Smooth muscle cell (in vitro differentiated cells): Measurements from ENCODE around the gene KDM7A. TPM values are rescaled to one million over a fixed set of nuclear protein-coding genes. Genes with fewer than 3 reads are reported as not detected.

Experiments
- DNase-seq: peaks from one replicate; lab custom pipeline; 2025; ENCODE audit not compliant: unreplicated experiment; lab: John Stamatoyannopoulos, UW
- H2AFZ ChIP-seq: fragments of 200-600 bp; sonication (generic); 2 replicates; pipeline ENCODE4 v1.6.0; 2016; ENCODE audit warnings: antibody characterized with exemption, low read depth, mild to moderate bottlenecking
- H3F3A ChIP-seq: fragments of 200-600 bp; sonication (generic); 2 replicates; pipeline ENCODE4 v1.6.0; 2017; ENCODE audit warnings: antibody characterized with exemption, low read depth
- H3K27ac ChIP-seq: fragments of 200-600 bp; sonication (generic); 2 replicates; pipeline ENCODE4 v1.5.1; 2016; ENCODE audit warnings: low read depth, mild to moderate bottlenecking
- H3K27me3 ChIP-seq: fragments of 200-600 bp; sonication (generic); 2 replicates; pipeline ENCODE4 v1.6.1; 2016; ENCODE audit warnings: low read depth, mild to moderate bottlenecking
- H3K36me3 ChIP-seq: fragments of 200-600 bp; sonication (generic); 2 replicates; pipeline ENCODE4 v1.5.1; 2016; ENCODE audit warnings: low read depth
- H3K4me1 ChIP-seq: fragments of 200-600 bp; sonication (generic); 2 replicates; pipeline ENCODE4 v1.5.1; 2016; ENCODE audit warnings: low read depth
- H3K4me2 ChIP-seq: fragments of 200-600 bp; sonication (generic); 2 replicates; pipeline ENCODE4 v1.6.0; 2016; ENCODE audit warnings: mild to moderate bottlenecking
- H3K4me3 ChIP-seq: fragments of 200-600 bp; sonication (generic); 2 replicates; pipeline ENCODE4 v1.5.1; 2016; ENCODE audit warnings: mild to moderate bottlenecking
- H3K79me2 ChIP-seq: fragments of 200-600 bp; sonication (generic); 2 replicates; pipeline ENCODE4 v1.6.0; 2016; ENCODE audit warnings: low read depth, mild to moderate bottlenecking
- H3K9ac ChIP-seq: fragments of 200-600 bp; sonication (generic); 2 replicates; pipeline ENCODE4 v1.6.0; 2016; ENCODE audit warnings: low read depth
- H3K9me3 ChIP-seq: fragments of 200-600 bp; sonication (generic); replicated peaks from 2 replicates; pipeline ENCODE4 v1.5.1; 2016; ENCODE audit warnings: low read depth
- H4K20me1 ChIP-seq: fragments of 200-600 bp; sonication (generic); 2 replicates; pipeline ENCODE4 v1.6.0; 2016; ENCODE audit warnings: low read depth
- WGBS: methylation state at CpG from one replicate; pipeline ENCODE4 v1.1.7; 2016; ENCODE audit warnings: low lambda C conversion rate; 5-methylcytosine and 5-hydroxymethylcytosine counted together
- polyA plus RNA-seq: library from polyadenylated mRNA; unstranded; fragments of >200 nt; fragmentation: Nextera tagmentation; extraction: Ambion mirVana; gene quantifications from 2 replicates; pipeline ENCODE4 v1.2.1, GENCODE V29; 2016
- total RNA-seq: library from RNA; depleted of rRNA; stranded (reverse); fragments of >200 nt; gene quantifications from 2 replicates; pipeline ENCODE4 v1.2.3, GENCODE V29; 2014
- TF ChIP-seq, protein P1 (sequence below): fragments of 200-600 bp; sonication (generic); IDR thresholded peaks from 2 replicates; pipeline ENCODE4 v1.5.1; 2017; ENCODE audit warnings: borderline replicate concordance, mild to moderate bottlenecking, antibody characterized with exemption; ENCODE audit not compliant: insufficient read depth, poor library complexity, severe bottlenecking

KDM7A gene
- total and polyA plus RNA-seq, 2 experiments from 2014 or later: 0.88 to 17.3 TPM

- Histone ChIP-seq H3K27ac (no peak overlapping the region), H3K4me3 (no peak overlapping the region), H2AFZ (no peak overlapping the region), H3K4me2 (no peak overlapping the region), H3K9me3 (no peaks in the 10 kb centered on the region), H3K9ac (no peak overlapping the region), H4K20me1 (no peaks in the 10 kb centered on the region), H3F3A (no peaks in the 10 kb centered on the region), H3K36me3 (no peaks in the 10 kb centered on the region), H3K79me2 (no peaks in the 10 kb centered on the region), H3K27me3 (peaks cover 5% of the 10 kb centered on the region), H3K4me1 (no peaks in the 10 kb centered on the region)
- TF ChIP-seq, protein P1, sequence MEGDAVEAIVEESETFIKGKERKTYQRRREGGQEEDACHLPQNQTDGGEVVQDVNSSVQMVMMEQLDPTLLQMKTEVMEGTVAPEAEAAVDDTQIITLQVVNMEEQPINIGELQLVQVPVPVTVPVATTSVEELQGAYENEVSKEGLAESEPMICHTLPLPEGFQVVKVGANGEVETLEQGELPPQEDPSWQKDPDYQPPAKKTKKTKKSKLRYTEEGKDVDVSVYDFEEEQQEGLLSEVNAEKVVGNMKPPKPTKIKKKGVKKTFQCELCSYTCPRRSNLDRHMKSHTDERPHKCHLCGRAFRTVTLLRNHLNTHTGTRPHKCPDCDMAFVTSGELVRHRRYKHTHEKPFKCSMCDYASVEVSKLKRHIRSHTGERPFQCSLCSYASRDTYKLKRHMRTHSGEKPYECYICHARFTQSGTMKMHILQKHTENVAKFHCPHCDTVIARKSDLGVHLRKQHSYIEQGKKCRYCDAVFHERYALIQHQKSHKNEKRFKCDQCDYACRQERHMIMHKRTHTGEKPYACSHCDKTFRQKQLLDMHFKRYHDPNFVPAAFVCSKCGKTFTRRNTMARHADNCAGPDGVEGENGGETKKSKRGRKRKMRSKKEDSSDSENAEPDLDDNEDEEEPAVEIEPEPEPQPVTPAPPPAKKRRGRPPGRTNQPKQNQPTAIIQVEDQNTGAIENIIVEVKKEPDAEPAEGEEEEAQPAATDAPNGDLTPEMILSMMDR: no peak
- WGBS: 87% methylated on average over 6 of the region's 6 CpGs
- no peak for DNase-seq
These were observed 24.6 kb upstream of the KDM7A start for GRCh38 chr7:140201393-140201792.

GRCh38 chr7:140200061-140200989 is 23.5 kb upstream of the KDM7A start:
- H4K20me1 ChIP-seq: no peaks in the 10 kb centered on the region
- peaks cover 3% of the 10 kb centered on the region for H3K27me3 ChIP-seq
- no peaks in the 10 kb centered on the region for H3K36me3 ChIP-seq
- H2AFZ ChIP-seq: no peak overlapping the region
- 82% methylated on average over 15 of the region's 15 CpGs for WGBS
- H3K79me2 ChIP-seq: no peaks in the 10 kb centered on the region
- no peaks in the 10 kb centered on the region for H3K4me1 ChIP-seq
- no peak for DNase-seq
- H3K9ac ChIP-seq: no peak overlapping the region
- no peak overlapping the region for H3K4me3 ChIP-seq
- H3K4me2 ChIP-seq: no peak overlapping the region
- H3K9me3 ChIP-seq: no peaks in the 10 kb centered on the region
- TF ChIP-seq, protein P1: no peak
- no peaks in the 10 kb centered on the region for H3F3A ChIP-seq
- peak overlapping the region; percentile 19 for H3K27ac ChIP-seq

- H3K36me3 ChIP-seq: no peaks in the 10 kb centered on the region
- no peak overlapping the region for H3K4me3 ChIP-seq
- H3K4me2 ChIP-seq: no peak overlapping the region
- H3K27me3 ChIP-seq: no peaks in the 10 kb centered on the region
- TF ChIP-seq, protein P1: no peak
- no peak overlapping the region for H3K9ac ChIP-seq
- no peaks in the 10 kb centered on the region for H4K20me1 ChIP-seq
- no peaks in the 10 kb centered on the region for H3K79me2 ChIP-seq
- no peaks in the 10 kb centered on the region for H3K4me1 ChIP-seq
- no peak overlapping the region for H3K27ac ChIP-seq
- H3F3A ChIP-seq: no peaks in the 10 kb centered on the region
- no peaks in the 10 kb centered on the region for H3K9me3 ChIP-seq
- 85% methylated on average over 2 of the region's 2 CpGs for WGBS
- no peak overlapping the region for H2AFZ ChIP-seq
- DNase-seq: no peak
These were observed 21.2 kb upstream of the KDM7A start for GRCh38 chr7:140197938-140198337.
